Caki2 (cell line): ENCODE measurements around the gene CEP95. TPM values are rescaled to one million over a fixed set of nuclear protein-coding genes. Genes with fewer than 3 reads are reported as not detected.

Experiments used
- DNase-seq: peaks from one replicate; pipeline ENCODE4 v3.0.0-alpha.2; 2015; ENCODE audit warnings: low read depth
- in situ Hi-C: cut with HindIII; loops from 2 replicates; pipeline ENCODE4 v1.10.0; 2016; ENCODE audit warnings: low sequenced_read_pairs, low pct_unique_long_range_greater_than_20kb, mixed read lengths
- total RNA-seq: library from RNA; depleted of rRNA; stranded (reverse); fragments of >200 nt; shearing (Covaris generic); gene quantifications from 2 replicates; pipeline ENCODE4 v1.2.3, GENCODE V29; 2014; ENCODE audit warnings: low replicate concordance

The CEP95 gene
- total RNA-seq, 1 experiment from 2014 or later: 16.5 TPM

DNA sequence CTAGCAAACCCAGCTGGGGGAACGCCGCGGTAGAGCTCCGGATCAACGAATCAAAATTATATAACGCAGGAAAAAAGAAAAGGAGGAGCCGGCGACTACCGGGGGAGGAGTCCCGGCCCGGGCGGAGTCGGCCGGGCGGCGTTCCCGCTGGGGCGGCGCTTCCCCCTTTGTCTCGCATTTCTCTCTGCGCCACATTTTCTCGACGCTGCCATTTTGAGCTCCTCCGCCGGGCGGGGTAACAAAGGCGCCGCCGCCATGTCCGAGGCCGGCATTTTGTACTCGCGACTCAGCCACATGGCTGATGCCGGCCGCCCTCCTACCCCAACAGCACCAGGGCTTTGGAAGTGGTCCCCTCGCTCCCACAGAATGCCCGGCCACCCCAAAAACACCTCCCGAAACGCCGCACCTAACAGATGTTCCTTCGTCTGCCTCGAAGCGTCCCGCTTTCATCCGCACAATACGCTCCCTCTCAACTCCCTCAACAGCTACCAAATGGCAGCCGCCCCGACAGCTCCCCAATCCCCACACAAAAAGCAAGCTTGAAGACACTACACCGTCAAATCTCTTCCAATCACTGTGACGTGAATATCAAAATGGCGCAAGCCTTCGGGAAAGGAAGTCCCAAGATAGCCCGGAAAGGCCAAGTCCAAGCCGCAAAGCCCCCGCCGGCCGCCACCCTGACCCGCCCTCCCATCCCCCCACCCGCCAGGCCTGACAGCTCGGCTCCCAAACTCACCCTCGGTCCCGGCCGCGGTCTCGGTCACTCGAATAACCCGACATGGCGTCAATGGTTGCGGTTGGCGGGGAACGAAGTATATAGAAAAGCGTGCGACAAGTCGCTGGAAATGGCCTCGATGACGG is 1.2 kb upstream of the CEP95 start:
- in situ Hi-C loops: no loop called here
- peak; percentile 88 for DNase-seq

GRCh38 chr17:64506201-64506575 is 589 bp upstream of the CEP95 start, which contains the start of gene DDX5:
Gene DDX5, minus strand, starts transcription at chr17:64506289. Its CDS starts 170 bp downstream, at chr17:64506119.
- in situ Hi-C loops: no loop called here
- DNase-seq: no peak

GRCh38 chr17:64507413-64507782 is 621 bp downstream of the CEP95 start:
- in situ Hi-C loops: no loop called here
- peak; percentile 74 for DNase-seq

- no peak for DNase-seq
- in situ Hi-C loops: no loop called here
Observed at GRCh38 chr17:64508683-64509082, 1.9 kb downstream of the CEP95 start.

DNA sequence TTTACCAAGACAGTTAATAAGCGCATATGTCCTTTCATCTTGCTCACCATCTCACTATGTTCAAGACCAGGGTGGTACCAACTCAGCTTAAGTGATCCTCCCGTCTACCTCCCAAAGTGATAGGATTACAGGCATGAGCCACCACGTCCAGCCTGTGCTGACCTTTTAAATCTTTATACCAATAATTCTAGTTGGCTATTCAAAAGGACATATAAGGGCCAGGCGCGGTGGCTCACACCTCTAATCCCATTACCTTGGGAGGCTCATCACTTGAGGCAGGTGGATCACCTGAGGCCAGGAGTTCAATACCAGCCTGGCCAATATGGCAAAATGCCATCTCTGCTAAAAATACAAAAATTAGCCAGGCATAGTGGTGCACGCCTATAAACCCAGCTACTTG is 2.4 kb downstream of the CEP95 start:
- in situ Hi-C loops: no loop called here
- no peak for DNase-seq

GRCh38 chr17:64515419-64515818 is 8.6 kb downstream of the CEP95 start:
- no peak for DNase-seq
- in situ Hi-C loops: no loop called here

DNA sequence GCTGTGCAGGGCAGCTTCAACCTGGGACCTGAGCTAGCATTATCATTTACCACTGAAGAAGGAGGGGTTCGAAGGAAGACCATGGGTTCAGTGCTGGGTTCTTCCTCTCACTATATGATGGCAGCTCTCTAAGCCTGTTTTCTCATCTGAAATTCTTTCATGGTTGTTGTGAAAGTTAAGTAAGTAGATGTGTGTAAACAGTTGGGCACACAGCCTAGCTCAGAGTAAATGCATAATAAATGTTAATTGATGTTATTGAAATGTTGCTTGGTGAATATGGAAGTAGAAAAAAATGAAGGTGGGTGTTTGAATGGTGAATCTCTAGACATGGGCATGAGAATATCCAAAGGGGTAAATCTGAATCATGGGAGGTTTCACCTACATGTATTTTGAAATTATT is 9.1 kb downstream of the CEP95 start:
- DNase-seq: no peak
- in situ Hi-C loops: no loop called here

- in situ Hi-C loops: no loop called here
- DNase-seq: no peak
Observed at GRCh38 chr17:64519601-64520000, 12.8 kb downstream of the CEP95 start.

DNA sequence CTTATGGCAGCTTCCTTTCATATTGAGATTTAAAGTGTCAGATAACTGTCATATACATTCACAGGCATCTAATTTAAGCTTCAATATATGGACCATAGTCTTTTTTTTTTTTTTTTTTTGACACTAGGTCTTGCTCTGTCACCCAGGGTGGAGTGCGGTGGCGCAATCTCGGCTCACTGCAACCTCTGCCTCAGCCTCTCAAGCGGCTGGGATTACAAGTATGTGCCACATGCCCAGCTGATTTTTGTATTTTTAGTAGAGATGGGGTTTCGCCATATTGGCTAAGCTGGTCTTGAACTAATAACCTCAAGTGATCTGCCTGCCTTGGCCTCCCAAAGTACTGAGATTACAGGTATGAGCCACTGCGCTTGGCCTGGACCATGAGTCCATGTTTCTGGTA is 13.6 kb downstream of the CEP95 start:
- in situ Hi-C loops: no loop called here
- no peak for DNase-seq

- in situ Hi-C loops: no loop called here
- DNase-seq: no peak
Observed at GRCh38 chr17:64527914-64528313, 21.1 kb downstream of the CEP95 start.

- in situ Hi-C loops: no loop called here
Observed at GRCh38 chr17:64529221-64529620, 22.4 kb downstream of the CEP95 start.

GRCh38 chr17:64531955-64532371 is 25.2 kb downstream of the CEP95 start:
- DNase-seq: no peak
- in situ Hi-C loops: no loop called here

More at GRCh38 chr17:64529221-64529620, 22.4 kb downstream of the CEP95 start:
- no peak for DNase-seq

DNA sequence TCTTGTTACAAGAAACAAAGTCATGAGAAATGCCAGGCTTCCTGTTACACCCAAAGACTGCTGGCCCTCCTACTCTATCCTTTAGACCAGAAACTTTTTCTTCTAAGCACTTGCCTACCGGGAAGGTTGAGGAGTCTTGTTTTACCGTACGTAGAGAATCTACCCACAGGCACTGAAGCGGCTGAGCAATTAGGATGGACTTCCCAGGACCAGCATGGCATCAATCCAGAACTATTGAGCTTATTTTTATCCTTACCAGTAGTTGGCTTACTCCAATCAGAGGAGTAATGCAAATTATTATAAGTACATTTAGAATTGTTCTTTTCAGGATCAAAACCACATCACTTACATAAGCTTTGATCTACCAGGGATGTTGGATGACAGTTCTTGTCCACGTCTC is 25.6 kb downstream of the CEP95 start:
- no peak for DNase-seq
- in situ Hi-C loops: no loop called here

DNA sequence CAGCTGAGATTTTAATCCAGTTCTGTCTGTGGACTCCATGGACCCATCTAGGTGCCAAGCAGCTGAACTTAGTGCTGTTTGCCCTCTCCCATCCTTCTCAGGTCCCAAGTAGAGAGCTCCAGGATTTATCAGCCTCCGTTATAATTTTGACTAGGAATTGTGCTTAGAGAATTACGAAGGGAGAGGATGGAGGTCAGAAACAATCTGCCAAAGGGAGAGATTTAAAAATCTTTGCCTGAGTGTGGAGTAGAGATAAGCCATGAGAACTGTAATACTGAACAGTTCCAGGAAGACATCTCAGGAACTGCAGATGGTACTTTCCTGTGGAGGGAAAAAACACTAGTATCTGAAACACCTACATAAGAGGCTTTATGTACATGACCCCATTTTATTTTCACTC is 27.0 kb downstream of the CEP95 start:
- in situ Hi-C loops: no loop called here
- no peak for DNase-seq

- in situ Hi-C loops: no loop called here
- DNase-seq: no peak
Observed at GRCh38 chr17:64534187-64534586, 27.4 kb downstream of the CEP95 start.

DNA sequence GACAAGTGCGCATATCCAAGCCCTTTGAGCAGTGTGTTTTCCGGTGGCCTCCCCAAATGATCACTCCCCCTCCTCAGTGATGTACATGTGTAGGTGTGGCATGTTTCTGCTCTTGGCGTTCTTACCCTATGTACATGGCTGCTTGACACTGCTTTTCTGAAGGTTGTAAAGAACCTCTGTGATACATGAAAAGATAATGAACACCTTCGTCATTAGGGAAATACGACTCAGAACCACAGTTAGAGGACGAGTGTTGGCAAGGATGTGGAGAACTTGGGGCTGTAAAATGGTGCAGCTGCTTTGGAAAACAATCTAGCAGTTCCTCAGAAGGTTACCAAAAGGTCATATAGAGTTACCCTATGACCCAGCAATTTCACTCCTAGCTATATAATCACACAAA is 28.6 kb downstream of the CEP95 start:
- in situ Hi-C loops: no loop called here
- DNase-seq: no peak

DNA sequence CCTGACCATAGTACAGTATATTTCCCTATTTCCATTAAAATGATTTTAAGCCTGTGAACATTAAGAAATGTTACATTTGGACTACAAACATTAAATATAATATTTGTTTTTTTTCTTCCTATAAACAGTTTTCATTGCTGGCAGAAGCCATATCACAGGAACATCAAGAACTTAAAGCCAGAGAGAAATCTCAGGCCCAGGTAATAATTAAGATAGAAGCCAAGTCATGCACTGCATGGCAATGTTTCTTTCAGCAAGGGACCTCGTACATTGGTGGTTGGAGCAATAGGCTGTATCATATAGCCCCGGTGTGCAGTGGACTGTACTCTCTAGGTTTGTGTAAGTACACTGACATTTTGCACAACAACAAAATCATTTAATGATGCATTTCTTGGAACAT is 30.1 kb downstream of the CEP95 start:
- in situ Hi-C loops: no loop called here
- no peak for DNase-seq

DNA sequence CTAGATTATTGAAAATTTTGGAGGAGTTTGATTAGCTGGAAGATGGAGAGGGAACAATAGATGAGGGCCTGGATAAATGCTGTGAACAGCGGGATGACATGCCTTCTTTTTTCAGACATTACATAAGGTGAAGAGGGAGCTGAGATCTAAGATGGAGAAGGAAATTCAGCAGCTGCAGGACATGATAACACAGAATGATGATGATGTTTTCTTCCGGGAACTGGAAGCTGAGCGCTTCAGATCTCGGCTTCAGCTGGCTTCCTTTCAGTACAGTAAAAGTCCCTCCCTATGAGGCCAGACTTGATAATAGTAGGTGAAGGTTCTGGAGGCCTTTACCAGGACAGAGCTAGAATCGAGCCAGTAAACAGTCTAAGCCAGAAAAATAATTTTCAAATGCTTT is 30.7 kb downstream of the CEP95 start:
- DNase-seq: no peak
- in situ Hi-C loops: no loop called here

DNA sequence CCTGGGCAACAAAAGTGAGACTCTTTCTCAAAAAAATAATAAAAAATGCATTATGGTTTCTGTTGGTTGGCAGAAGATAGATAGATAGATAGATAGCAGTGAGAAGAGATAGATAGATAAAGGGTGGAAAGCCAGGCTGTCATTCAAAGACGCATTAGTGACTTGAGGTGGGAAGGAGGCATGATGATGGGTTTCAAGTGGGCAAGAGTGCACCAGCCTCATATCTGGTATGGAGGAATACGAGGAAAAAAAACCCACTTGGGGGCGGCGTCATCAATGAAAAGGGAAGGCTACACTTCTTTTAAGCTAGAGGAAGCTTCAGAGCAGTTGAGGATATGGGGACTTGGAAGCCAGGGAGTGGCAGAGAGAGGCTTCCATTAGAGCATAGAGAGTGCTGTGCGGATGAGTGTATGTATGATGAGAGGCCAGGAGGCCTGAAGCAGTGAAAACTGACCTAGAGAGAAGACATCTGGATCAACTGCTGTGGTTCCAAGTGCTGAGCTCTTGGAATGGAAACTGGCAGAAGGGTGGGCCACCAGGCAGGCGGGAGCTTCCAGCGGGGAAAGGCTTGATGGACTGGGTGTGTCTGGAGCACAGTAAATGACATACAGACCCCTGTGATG is 31.8 kb downstream of the CEP95 start:
- no peak for DNase-seq
- in situ Hi-C loops: no loop called here
